A549 (cell line): ENCODE measurements around the gene B9D1. TPM values are rescaled to one million over a fixed set of nuclear protein-coding genes. Genes with fewer than 3 reads are reported as not detected.

Experiments
- ATAC-seq, 2 experiments: fragments of 200-7000 bp in 1 of 2; fragments of >200 bp in 1 of 2; cut with Nextera tagmentation in 1 of 2; cut with Tn5 transposase in 1 of 2; 3 replicates each; pipeline versions ENCODE4 v1.8.0 to v1.9.1; 2018 to 2020; ENCODE audit warnings: mild to moderate bottlenecking in 1 of 2, moderate library complexity in 1 of 2
- CTCF ChIA-PET: fragments of 300-600 bp; sonication (Branson Sonifier 250); formaldehyde crosslinking; extraction: SDS; loops from one replicate; lab custom pipeline; 2021; ENCODE audit warnings: antibody characterized with exemption, inconsistent platforms; lab: Yijun Ruan, JAX
- POLR2A ChIA-PET: fragments of 350-600 bp; formaldehyde crosslinking; extraction: SDS; loops from one replicate; lab custom pipeline; 2021; ENCODE audit warnings: antibody characterized with exemption, inconsistent platforms; lab: Yijun Ruan, JAX
- DNase-seq, 2 experiments: peaks; one replicate each; pipeline versions ENCODE4 v3.0.0 to v3.0.0-alpha.2; 2011 to 2016; ENCODE audit warnings: low read depth in 1 of 2, low spot score in 1 of 2
- FAIRE-seq: peaks from 2 replicates; lab custom pipeline; 2011; peaks lifted over from hg19 to GRCh38; lab: Jason Lieb, UNC
- H3K27ac ChIP-seq, 2 experiments: fragments of >200 bp; sonication (Bioruptor Twin); formaldehyde crosslinking; 3 replicates each; pipeline ENCODE4 v1.5.1; 2016 to 2017
- H3K4me1 ChIP-seq: fragments of >200 bp; sonication (Bioruptor Twin); formaldehyde crosslinking; 3 replicates; pipeline ENCODE4 v1.6.1; 2016
- H3K4me2 ChIP-seq: fragments of >200 bp; sonication (Bioruptor Twin); formaldehyde crosslinking; 3 replicates; pipeline ENCODE4 v1.6.1; 2016
- H3K4me3 ChIP-seq: fragments of >200 bp; sonication (Bioruptor Twin); formaldehyde crosslinking; 3 replicates; pipeline ENCODE4 v1.5.1; 2016
- H3K9me3 ChIP-seq: fragments of >200 bp; sonication (Bioruptor Twin); formaldehyde crosslinking; 3 replicates; pipeline ENCODE4 v1.6.1; 2016
- ATOH8 ChIP-seq: fragments of 250-450 bp; sonication (Bioruptor Pico); IDR thresholded peaks from 2 replicates; pipeline ENCODE4 v1.5.0; 2020; ENCODE audit warnings: low read depth, mild to moderate bottlenecking, moderate library complexity
- CEBPB ChIP-seq, 2 experiments: fragments of >200 bp in 1 of 2; sonication (Bioruptor Twin) in 1 of 2; formaldehyde crosslinking in 1 of 2; IDR thresholded peaks; 2 replicates each; pipeline ENCODE4 v1.6.1; 2012 to 2016
- EHF ChIP-seq: fragments of 250-450 bp; sonication (Bioruptor Pico); IDR thresholded peaks from 2 replicates; pipeline ENCODE4 v1.5.0; 2020; ENCODE audit warnings: mild to moderate bottlenecking
- ESRRA ChIP-seq: fragments of 150-350 bp; IDR thresholded peaks from 2 replicates; pipeline ENCODE4 v1.6.1; 2014; ENCODE audit warnings: mild to moderate bottlenecking, low read length, borderline replicate concordance
- FOSB ChIP-seq: fragments of 250-450 bp; sonication (Bioruptor Pico); IDR thresholded peaks from 2 replicates; pipeline ENCODE4 v1.5.0; 2020; ENCODE audit warnings: mild to moderate bottlenecking, moderate library complexity
- FOSL2 ChIP-seq, 2 experiments: fragments of 450-650 bp in 1 of 2; fragments of >200 bp in 1 of 2; sonication (Bioruptor Twin) in 1 of 2; formaldehyde crosslinking; IDR thresholded peaks; 2 replicates each; pipeline versions ENCODE4 v1.5.0 to v1.6.1; 2016 to 2020; ENCODE audit warnings: mild to moderate bottlenecking in 1 of 2, moderate library complexity in 1 of 2
- GATA3 ChIP-seq: IDR thresholded peaks from 2 replicates; pipeline ENCODE4 v1.6.1; 2012; ENCODE audit warnings: borderline replicate concordance
- HDAC2 ChIP-seq: fragments of 200-600 bp; sonication (generic); IDR thresholded peaks from 2 replicates; pipeline ENCODE4 v1.6.1; 2016
- HOXB13 ChIP-seq: fragments of 250-450 bp; sonication (Bioruptor Pico); IDR thresholded peaks from 2 replicates; pipeline ENCODE4 v1.5.0; 2020; ENCODE audit warnings: low read depth, mild to moderate bottlenecking, moderate library complexity
- JUN ChIP-seq, 2 experiments: fragments of >200 bp; sonication (Bioruptor Twin); formaldehyde crosslinking; IDR thresholded peaks; 2 replicates in 1 of 2; 3 replicates in 1 of 2; pipeline ENCODE4 v1.6.1; 2016 to 2017
- JUNB ChIP-seq: fragments of >200 bp; sonication (Bioruptor Twin); formaldehyde crosslinking; IDR thresholded peaks from 2 replicates; pipeline ENCODE4 v1.6.1; 2016
- KDM1A ChIP-seq: fragments of 200-600 bp; sonication (generic); IDR thresholded peaks from 2 replicates; pipeline ENCODE4 v1.6.1; 2016; ENCODE audit warnings: low read depth, mild to moderate bottlenecking
- KDM5A ChIP-seq: fragments of 200-600 bp; sonication (generic); IDR thresholded peaks from 2 replicates; pipeline ENCODE4 v1.6.1; 2016; ENCODE audit warnings: antibody characterized with exemption, mild to moderate bottlenecking
- MAFK ChIP-seq: fragments of 450-650 bp; IDR thresholded peaks from 2 replicates; pipeline ENCODE4 v1.6.1; 2014; ENCODE audit not compliant: partially characterized antibody
- MAX ChIP-seq: IDR thresholded peaks from 2 replicates; pipeline ENCODE4 v1.6.1; 2012
- MYC ChIP-seq: IDR thresholded peaks from 2 replicates; pipeline ENCODE4 v1.6.1; 2012; ENCODE audit warnings: mild to moderate bottlenecking, inconsistent platforms, low read length, improper control_type of control experiment, borderline replicate concordance
- NPAS2 ChIP-seq: fragments of 250-450 bp; sonication (Bioruptor Pico); IDR thresholded peaks from 2 replicates; pipeline ENCODE4 v1.8.0; 2022; ENCODE audit warnings: mild to moderate bottlenecking, moderate library complexity, borderline replicate concordance
- NR3C1 ChIP-seq: fragments of >200 bp; sonication (Bioruptor Twin); formaldehyde crosslinking; IDR thresholded peaks from 3 replicates; pipeline ENCODE4 v1.6.1; 2017
- POLR2A ChIP-seq: IDR thresholded peaks from 2 replicates; pipeline ENCODE4 v1.6.1; 2012; ENCODE audit warnings: mild to moderate bottlenecking, low read length
- RFX5 ChIP-seq: fragments of 450-650 bp; IDR thresholded peaks from 2 replicates; pipeline ENCODE4 v1.7.1; 2014; ENCODE audit warnings: antibody characterized with exemption, mild to moderate bottlenecking, moderate library complexity
- SREBF2 ChIP-seq: fragments of 450-650 bp; IDR thresholded peaks from 2 replicates; pipeline ENCODE4 v1.6.1; 2014; ENCODE audit warnings: mild to moderate bottlenecking, moderate library complexity
- USF2 ChIP-seq: fragments of 450-650 bp; IDR thresholded peaks from 2 replicates; pipeline ENCODE4 v1.6.1; 2014; ENCODE audit warnings: antibody characterized with exemption
- ZFP36 ChIP-seq: fragments of 450-650 bp; IDR thresholded peaks from 2 replicates; pipeline ENCODE4 v1.6.1; 2014; ENCODE audit warnings: borderline replicate concordance; ENCODE audit not compliant: partially characterized antibody
- WGBS: methylation state at CpG from one replicate; pipeline ENCODE4 v1.1.6; 2017; ENCODE audit errors: missing lambda C conversion rate; 5-methylcytosine and 5-hydroxymethylcytosine counted together
- polyA plus RNA-seq, 4 experiments: library from polyadenylated mRNA; depleted of rRNA in 3 of 4; stranded (reverse); fragments of >200 nt; fragmentation: RNase III in 1 of 4; extraction: RNeasy Plus Mini Kit Qiagen cat#74134 plus additional on column Dnase treatment in 1 of 4; gene quantifications; 2 replicates in 3 of 4; 3 replicates in 1 of 4; pipeline ENCODE4 v1.2.3, GENCODE V29; 2011 to 2017
- TF ChIP-seq, protein P1 (sequence below): fragments of 150-350 bp; IDR thresholded peaks from 2 replicates; pipeline ENCODE4 v1.6.1; 2014; ENCODE audit warnings: low read depth, mild to moderate bottlenecking, low read length
- TF ChIP-seq, protein P2 (sequence below): IDR thresholded peaks from 2 replicates; pipeline ENCODE4 v1.6.1; 2012; ENCODE audit warnings: low read depth, borderline replicate concordance
- TF ChIP-seq, protein P3 (sequence below): fragments of 250-450 bp; sonication (Bioruptor Pico); IDR thresholded peaks from 2 replicates; pipeline ENCODE4 v1.5.0; 2021; ENCODE audit warnings: mild to moderate bottlenecking, moderate library complexity, borderline replicate concordance
- TF ChIP-seq, protein P4 (sequence below): fragments of >200 bp; sonication (Bioruptor Twin); formaldehyde crosslinking; IDR thresholded peaks from 3 replicates; pipeline ENCODE4 v1.6.1; 2016

B9D1 gene
- polyA plus RNA-seq, 2 of the 4 experiments (the other 2 are of a cell fraction) = 48.2 to 60.6 TPM

GRCh38 chr17:19316761-19317358, 45.7 kb downstream of the B9D1 start:
- WGBS = 94% methylated on average over 3 of the region's 3 CpGs
- ATAC-seq = peak in 1 of 2 experiments; percentile 30; a peak in 1 of 6 replicates
- Histone ChIP-seq H3K9me3 (no peaks in the 10 kb centered on the region), H3K4me3 (no peak overlapping the region), H3K4me2 (no peak overlapping the region), H3K27ac (no peak overlapping the region), H3K4me1 (0 out of 3 replicates have a peak, but pooled peaks cover 5% of the 10 kb centered on the region)
- ChIA-PET POLR2A (no interaction called here), CTCF (interaction anchor here (1.1 to 9.6 kb wide), 7 partner anchors 11 to 46 kb away, joined by 3 to 62 read pairs (median 4); partner anchors contain the start of gene B9D1)
- DNase-seq = no peak
- FAIRE-seq = no peak
- TF ChIP-seq POLR2A (no peak), KDM5A (no peak), GATA3 (no peak), KDM1A (no peak), FOSL2 (IDR thresholded peaks at IDR 0.05) (no peak), FOSL2 (CRISPR knock-in tag; IDR thresholded peaks at IDR 0.05) (no peak), SREBF2 (no peak), MAFK (no peak), JUN (IDR thresholded peaks at IDR 0.05) (no peak), FOSB (CRISPR knock-in tag) (no peak), JUNB (no peak), USF2 (no peak), HOXB13 (no peak), ATOH8 (CRISPR knock-in tag) (no peak), RFX5 (no peak), NPAS2 (no peak), MAX (no peak)
- TF ChIP-seq, protein P1, sequence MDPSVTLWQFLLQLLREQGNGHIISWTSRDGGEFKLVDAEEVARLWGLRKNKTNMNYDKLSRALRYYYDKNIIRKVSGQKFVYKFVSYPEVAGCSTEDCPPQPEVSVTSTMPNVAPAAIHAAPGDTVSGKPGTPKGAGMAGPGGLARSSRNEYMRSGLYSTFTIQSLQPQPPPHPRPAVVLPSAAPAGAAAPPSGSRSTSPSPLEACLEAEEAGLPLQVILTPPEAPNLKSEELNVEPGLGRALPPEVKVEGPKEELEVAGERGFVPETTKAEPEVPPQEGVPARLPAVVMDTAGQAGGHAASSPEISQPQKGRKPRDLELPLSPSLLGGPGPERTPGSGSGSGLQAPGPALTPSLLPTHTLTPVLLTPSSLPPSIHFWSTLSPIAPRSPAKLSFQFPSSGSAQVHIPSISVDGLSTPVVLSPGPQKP = no peak
- TF ChIP-seq, protein P2, sequence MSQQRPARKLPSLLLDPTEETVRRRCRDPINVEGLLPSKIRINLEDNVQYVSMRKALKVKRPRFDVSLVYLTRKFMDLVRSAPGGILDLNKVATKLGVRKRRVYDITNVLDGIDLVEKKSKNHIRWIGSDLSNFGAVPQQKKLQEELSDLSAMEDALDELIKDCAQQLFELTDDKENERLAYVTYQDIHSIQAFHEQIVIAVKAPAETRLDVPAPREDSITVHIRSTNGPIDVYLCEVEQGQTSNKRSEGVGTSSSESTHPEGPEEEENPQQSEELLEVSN = no peak

- no peak for FAIRE-seq
- WGBS = 95% methylated on average over 4 of the region's 4 CpGs
Measured at GRCh38 chr17:19315104-19315503, 47.4 kb downstream of the B9D1 start.

More at GRCh38 chr17:19315104-19315503, 47.4 kb downstream of the B9D1 start:
- ATAC-seq (no peak), DNase-seq (no peak)
- no peak for TF ChIP-seq ZFP36
- no peak for TF ChIP-seq ESRRA
- no peak for TF ChIP-seq EHF (CRISPR knock-in tag)
- TF ChIP-seq GATA3 = no peak
- TF ChIP-seq, protein P3, sequence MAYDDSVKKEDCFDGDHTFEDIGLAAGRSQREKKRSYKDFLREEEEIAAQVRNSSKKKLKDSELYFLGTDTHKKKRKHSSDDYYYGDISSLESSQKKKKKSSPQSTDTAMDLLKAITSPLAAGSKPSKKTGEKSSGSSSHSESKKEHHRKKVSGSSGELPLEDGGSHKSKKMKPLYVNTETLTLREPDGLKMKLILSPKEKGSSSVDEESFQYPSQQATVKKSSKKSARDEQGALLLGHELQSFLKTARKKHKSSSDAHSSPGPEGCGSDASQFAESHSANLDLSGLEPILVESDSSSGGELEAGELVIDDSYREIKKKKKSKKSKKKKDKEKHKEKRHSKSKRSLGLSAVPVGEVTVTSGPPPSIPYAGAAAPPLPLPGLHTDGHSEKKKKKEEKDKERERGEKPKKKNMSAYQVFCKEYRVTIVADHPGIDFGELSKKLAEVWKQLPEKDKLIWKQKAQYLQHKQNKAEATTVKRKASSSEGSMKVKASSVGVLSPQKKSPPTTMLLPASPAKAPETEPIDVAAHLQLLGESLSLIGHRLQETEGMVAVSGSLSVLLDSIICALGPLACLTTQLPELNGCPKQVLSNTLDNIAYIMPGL (CRISPR knock-in tag) = no peak
- no peak for TF ChIP-seq CEBPB (IDR thresholded peaks at IDR 0.05)
- TF ChIP-seq RFX5 = no peak
- TF ChIP-seq, protein P4, sequence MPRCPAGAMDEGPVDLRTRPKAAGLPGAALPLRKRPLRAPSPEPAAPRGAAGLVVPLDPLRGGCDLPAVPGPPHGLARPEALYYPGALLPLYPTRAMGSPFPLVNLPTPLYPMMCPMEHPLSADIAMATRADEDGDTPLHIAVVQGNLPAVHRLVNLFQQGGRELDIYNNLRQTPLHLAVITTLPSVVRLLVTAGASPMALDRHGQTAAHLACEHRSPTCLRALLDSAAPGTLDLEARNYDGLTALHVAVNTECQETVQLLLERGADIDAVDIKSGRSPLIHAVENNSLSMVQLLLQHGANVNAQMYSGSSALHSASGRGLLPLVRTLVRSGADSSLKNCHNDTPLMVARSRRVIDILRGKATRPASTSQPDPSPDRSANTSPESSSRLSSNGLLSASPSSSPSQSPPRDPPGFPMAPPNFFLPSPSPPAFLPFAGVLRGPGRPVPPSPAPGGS = no peak
- no peak for TF ChIP-seq HDAC2
- TF ChIP-seq NR3C1 = no peak
- no peak for TF ChIP-seq MYC
- no peaks in the 10 kb centered on the region for H3K9me3 ChIP-seq
- no peak overlapping the region for H3K4me3 ChIP-seq
- no peak overlapping the region for H3K4me2 ChIP-seq
- ChIA-PET CTCF (interaction anchor here (9.6 kb wide), 1 partner anchor 9 kb away, joined by 62 read pairs; no protein-coding TSS in a partner anchor), POLR2A (no interaction called here)
- no peak overlapping the region for H3K27ac ChIP-seq
- 0 out of 3 replicates have a peak, but pooled peaks cover 5% of the 10 kb centered on the region for H3K4me1 ChIP-seq
